GM19043 (cell line): ENCODE results near the gene PASK.

Experiments used
- ATAC-seq: cut with Tn5 transposase; IDR thresholded peaks from one replicate; pipeline ENCODE4 v1.9.1; 2021; ENCODE audit warnings: low read depth; ENCODE audit not compliant: unreplicated experiment

Gene PASK

GRCh38 chr2:241149925-241150659 lies 820 bp upstream of the PASK start, which contains the start of gene PPP1R7:
Gene PPP1R7 (plus strand): TSS chr2:241150467. CDS start chr2:241150496, 29 bp downstream.
- peak; percentile 68 for ATAC-seq

- ATAC-seq = peak; percentile 9
Measured at GRCh38 chr2:241149675-241149924, 328 bp upstream of the PASK start.

DNA sequence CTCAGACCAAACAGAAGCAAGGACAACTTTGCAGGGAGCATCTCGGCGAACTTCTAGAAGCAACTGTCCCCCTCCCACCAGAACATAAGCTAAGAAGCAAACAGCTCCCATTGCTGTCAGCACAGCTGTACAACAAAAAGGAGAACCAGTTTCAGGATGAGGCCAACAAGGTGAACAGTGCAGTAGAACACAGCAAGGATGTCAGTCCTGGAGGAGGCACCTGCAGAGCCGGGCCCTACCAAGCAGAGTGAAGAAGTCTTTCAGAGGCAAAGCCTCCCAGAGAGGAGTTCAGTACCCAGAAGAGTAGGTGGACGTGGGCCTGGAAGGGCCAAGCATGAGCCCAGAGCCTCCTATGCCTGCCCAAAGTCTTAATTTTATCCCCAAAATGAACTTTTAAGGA lies 1.0 kb downstream of the PASK start:
- ATAC-seq = no peak

GRCh38 chr2:241147336-241147735 lies 1.9 kb downstream of the PASK start:
- ATAC-seq = no peak

DNA sequence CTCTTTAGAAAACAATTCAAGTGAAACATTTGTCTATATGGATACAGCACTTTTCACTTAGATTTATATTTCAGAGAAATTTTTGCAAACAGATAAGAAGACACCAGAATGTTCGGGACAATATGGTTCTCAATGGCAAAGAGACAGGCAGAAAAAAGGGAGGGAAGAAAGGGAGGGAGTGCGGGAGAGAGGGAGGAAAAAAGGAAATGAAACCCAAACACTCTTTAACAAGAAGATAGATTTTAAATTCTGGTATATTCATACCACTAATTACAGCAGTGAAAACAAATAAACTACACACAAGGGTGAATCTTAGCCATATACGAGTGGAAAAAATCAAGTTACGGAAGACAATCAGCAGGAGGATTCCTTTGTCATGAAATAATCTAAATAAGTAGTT lies 3.0 kb downstream of the PASK start:
- no peak for ATAC-seq

- no peak for ATAC-seq
Measured at GRCh38 chr2:241142593-241142992, 6.7 kb downstream of the PASK start.

DNA sequence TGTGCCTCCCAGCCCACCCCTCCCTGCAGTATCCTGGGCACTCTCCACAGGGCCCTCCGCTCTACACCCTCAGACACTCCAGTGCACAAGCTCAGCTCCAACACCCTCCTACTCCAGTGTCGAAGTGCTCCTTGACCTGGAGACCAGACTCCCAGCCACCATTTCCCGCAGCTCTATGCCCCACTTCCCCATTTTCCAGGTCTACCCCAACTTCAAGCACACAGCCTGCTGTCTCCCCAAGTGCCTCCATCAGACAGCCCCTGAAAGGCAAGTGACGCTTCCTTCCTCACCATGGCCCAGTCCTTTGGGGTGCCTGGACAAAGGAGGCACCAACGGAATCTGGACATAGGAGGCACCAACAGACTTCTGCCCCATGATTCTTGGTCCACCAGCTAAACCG lies 7.2 kb downstream of the PASK start:
- no peak for ATAC-seq

DNA sequence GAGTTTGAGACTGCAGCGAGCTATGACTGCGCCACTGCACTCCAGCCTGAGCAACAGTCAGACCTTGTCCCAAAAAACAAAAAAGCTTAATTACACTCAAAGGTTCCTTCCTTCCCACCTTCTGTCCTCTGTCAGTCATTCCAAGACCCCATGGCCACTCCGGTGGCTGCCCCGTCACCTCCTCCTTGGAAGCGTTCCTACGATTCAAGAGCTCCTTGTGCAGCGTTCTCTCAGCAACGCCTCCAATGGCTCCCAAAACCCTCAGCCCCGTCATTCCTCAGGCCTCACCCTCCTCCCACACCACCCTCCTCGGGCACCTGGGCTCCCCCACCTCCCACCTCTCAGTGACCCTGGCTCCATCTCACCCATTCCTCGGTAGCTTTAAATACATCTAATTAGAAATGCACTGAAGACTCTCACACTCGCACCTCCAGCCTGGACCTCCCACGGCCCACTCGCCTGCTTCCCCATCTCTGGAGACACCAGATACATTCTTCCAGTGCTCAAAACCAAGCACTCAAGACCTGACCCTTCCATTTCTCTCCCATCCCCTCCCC lies 8.0 kb downstream of the PASK start:
- ATAC-seq = no peak

DNA sequence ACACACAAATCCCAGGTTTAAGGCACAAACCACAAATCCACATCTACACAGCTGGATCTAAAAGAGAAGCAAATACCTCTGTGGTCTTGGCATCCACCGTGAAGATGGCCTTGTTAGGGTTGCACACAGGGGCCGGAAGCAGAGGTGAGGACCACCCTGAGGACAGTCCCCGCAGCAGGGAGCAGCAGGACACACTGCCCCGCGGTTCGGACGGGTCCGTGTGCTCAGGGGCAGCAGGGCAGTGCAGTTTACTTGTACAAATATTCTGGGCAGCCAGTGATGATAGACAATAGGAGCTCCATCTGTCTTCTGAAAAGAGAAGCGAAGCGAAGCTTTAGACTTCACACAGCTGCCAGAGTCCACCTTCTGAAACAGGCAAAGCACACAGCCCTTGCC lies 8.8 kb downstream of the PASK start:
- ATAC-seq = no peak

- no peak for ATAC-seq
Measured at GRCh38 chr2:241139531-241140444, 9.5 kb downstream of the PASK start.

DNA sequence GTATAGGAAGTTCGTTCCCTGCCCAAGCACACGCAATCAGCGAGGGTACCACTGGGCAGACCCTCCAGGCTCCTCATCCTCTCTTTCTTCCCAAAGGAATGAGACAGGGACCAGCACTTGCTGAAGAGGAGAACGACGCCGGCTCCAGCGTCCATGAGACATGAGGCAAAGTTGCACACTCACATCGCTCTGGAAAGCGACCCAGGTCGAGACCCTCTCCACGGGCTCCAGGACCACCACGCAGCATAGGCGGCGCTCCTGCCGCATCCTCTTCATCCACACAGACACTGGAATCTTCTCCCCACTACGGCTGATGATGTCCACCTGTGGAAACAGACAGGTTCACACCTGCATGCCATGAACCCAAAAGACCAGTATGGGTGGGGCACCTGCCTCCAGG lies 10.8 kb downstream of the PASK start:
- no peak for ATAC-seq

DNA sequence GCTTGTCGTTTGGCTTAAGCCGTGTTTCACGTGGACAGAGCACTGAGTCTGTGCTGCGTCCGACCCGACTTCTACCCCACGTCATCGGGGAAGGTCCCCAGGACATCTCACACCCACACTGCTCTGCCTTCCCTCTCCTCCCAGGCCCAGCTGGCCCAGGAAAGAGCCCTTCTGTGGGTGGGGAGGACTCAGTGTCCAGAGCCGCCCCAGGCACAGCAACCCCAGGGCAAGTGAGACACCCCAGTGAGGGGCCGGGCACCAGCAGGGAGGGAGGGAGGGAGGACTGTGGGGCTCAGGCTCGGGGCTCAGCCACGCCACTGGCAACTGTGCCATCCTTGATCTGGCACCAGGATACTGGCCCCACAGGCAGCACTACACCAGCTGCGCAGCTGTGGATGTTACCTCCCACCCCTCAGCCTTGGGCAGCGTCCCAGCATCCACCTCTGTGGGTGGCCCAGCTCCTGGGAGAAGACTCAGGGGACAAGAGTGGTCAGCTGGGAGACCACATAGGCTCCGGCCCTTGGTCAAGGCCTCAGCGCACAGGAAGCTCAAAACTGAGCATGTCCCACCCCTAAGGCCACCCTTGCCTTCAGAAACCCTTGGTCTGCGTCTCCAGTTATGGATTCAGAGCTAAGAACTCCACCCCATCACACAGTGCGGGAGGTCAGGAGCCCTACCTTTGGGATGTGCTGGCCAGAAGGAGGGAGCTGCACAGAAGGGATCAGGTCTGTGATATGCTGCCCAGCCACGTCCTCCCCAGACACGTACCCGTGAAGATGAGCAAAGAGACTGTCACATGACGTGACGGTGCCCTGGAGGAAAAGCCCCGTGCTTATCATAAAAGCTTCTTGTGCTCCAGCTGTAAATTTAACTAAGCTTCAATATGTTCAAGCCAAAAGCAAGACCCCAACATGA lies 11.7 kb downstream of the PASK start:
- ATAC-seq = no peak

- ATAC-seq = no peak
Measured at GRCh38 chr2:241136661-241137260, 12.5 kb downstream of the PASK start.

- ATAC-seq = no peak
Measured at GRCh38 chr2:241136191-241136590, 13.1 kb downstream of the PASK start.

DNA sequence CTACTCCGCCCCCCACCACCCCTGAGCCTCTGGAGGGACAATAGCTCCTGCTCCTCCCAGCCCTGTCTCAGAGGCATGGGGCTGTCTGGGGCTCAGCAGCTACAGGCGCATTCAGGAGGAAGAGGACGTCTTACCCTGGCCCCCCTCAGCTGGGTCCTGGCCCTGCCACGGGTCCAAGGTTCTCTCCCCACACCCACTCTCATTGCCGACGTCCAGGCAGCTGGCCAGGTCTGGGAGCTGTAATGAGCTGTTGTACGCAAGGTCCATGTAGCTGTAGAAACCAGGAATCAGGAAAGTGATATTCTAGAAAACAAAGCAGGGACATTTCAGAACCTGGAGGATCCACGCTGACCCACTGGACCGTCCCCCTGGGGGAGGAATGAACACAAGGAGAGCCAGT lies 13.5 kb downstream of the PASK start:
- ATAC-seq = no peak

GRCh38 chr2:241134711-241135110 lies 14.6 kb downstream of the PASK start:
- no peak for ATAC-seq

DNA sequence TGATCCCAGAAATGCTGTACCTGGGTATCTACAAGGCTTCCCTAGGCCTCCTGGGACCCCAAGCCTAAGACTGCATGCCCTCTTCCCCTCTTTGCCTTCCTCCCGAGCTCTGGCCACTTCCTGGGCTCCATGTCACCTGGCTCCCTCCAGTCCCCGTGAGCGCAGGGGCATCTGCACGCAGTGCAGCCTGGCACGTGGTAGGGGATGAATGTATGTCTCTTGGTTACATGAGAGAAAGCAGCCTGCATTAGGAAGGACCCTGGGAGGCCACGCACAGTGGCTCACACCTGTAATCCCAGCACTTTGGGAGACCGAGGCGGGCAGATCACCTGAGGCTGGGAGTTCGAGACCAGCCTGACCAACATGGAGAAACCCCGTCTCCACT lies 15.8 kb downstream of the PASK start:
- ATAC-seq = no peak

DNA sequence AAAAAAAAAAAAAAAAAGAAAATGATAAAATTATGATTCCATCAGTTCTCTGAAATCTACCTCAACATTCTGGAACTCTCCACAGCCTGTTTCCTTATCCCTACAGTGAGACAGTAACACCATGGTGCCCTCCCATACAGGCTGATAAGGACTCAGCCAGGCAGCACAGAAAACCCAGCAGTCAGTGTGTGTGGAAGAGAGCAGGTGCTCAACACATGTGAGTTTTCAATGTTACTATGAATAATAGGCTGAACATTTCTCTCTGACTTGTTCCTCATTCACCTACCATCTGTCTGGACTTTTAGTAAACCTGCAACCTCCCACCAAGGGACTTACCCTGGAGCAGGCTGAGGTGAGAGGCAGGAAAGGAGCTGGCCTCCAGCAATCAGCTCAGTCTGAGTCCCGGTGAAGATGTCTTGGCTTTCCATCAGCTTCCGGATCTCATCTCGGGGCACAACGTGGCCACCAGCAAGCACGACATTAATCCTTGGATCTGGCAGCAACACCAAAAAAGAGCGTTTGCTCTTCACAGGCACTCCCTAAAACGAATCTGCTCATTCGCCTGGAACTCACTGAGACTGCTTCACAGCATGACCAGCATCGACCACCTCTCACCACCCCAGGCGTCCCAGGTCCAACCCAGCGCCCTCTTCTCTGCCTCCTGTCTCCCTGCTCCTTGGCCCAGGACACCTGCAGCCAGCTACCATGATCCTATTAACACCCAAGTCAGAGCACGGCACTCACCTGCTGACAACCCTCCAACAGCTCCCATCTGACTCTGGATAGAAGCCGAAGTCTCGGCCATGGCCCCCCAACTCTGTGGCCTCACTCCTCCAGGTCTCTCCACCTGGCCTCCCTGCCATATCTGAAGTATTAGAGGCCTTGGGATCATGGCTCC lies 16.5 kb downstream of the PASK start:
- ATAC-seq = no peak

DNA sequence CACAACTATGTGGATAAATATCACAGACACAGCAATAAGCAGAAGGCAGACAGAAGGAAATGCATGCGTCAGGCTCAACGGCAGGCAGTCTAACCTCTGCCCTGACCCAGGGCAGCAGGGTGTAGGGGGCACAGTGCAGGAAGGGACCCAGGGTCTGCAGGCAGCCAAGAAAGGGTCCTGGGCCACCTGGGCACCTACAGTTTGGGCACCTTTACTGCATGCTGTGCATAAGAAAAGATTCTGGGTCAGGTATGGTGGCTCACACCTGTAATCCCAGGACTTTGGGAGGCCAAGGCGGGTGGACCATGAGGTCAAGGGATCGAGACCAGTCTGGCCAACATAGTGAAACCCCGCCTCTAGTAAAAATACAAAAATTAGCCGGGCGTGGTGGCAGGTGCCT lies 17.7 kb downstream of the PASK start:
- no peak for ATAC-seq
